HG02623 (cell line): ENCODE measurements around the gene MORN1.

Experiments
- ATAC-seq: cut with Tn5 transposase; IDR thresholded peaks from one replicate; pipeline ENCODE4 v1.9.1; 2021; ENCODE audit warnings: moderate library complexity; ENCODE audit not compliant: unreplicated experiment

MORN1 gene

DNA sequence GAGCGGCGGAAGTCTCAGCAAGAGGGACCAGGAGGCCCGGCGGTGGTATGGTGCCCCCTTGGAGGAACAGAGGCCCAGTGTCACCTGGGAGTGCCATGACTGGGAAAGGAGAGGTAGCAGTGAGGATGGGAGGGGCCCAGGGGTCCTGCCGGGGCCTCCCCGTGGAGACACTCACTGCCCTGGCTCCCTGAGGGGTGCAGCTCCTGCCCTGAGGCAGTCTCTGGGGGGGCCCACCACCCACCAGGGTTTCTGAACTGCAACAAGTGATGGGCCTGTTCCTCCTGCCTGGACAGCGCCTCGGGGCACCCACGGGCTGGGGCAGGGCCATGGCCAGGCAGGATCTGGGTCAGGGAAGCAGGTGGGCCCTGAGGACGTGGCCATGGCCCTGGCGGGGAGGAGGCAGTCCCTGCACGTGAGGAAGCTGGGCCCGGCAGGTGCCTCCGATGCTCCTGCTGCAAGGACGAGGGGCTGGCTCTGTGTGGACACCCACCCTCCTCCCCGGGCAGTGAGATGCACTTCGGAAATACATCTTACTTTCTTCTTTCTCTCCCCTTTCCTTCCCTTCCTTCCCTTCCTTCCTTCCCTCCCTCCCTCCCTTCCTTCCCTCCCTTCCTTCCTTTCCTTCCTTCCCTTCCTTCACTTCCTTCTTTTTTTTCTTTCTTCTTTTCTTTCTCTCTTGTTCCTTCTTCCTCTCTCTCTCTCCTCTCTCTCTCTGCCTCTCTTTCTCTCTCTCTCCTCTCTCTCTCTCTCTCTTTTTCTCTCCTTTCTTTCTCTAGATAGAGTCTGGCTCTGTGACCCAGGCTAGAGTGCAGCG, 66.6 kb downstream of the MORN1 start:
- ATAC-seq, result no peak

DNA sequence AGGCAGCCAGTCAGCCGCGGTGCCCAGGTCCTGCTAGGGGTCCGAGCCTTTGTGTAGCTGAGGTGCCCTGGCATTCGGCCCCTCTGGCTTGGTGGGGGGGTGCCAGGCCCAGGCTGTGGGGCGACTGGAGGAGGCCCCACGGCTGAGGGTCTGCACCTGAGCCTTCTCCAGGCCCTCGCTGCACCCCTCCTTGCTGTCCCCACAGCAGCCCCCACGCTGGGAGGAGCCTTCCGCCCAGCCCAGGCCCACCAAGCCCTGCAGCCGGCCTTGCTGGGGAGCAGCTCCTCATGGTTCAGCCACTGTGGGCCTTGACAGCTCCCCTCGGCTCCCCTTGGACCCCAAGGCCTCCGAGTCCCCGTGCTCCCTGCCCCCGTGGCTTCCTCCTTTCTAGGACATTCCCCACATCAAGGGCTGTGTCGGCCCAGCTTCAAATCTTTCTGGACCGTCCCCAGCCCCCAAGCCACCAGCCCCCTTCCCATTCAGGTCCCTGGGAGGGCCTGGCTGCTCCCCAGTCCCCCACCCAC, 67.8 kb downstream of the MORN1 start:
- no peak for ATAC-seq

GRCh38 chr1:2322581-2323211, 68.7 kb downstream of the MORN1 start:
- no peak for ATAC-seq

DNA sequence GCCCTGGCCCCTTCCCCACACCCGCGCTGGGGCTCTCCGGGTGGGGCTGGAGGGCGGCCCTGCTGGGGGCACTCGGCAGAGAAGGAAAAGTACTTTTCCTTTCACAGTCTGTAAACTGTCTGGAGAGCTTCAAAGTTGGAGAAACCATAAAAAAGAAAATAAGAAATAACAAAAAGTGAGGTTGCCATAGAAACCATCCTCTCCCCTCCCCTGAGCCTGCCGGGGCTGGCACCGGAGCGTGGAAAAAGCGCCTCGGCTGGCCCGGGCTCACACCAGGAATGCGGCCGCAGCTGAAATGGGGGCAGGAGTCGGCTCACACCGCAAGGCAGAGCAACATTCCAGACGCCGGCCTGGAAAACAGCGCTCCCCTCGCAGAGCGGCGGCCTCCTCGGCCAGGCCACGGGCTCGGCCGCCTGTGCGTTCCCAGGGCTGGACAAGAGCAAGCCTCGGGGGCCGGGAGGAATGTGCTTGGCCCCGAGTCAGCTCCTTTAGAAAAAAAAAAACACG, 69.2 kb downstream of the MORN1 start:
- no peak for ATAC-seq

- ATAC-seq, result no peak
These were observed 70.3 kb downstream of the MORN1 start for GRCh38 chr1:2320760-2321667.

- no peak for ATAC-seq
These were observed 71.3 kb downstream of the MORN1 start for GRCh38 chr1:2320006-2320405.

GRCh38 chr1:2319291-2319690, 72.1 kb downstream of the MORN1 start:
- no peak for ATAC-seq

GRCh38 chr1:2318314-2319278, 72.8 kb downstream of the MORN1 start:
- ATAC-seq, result no peak

DNA sequence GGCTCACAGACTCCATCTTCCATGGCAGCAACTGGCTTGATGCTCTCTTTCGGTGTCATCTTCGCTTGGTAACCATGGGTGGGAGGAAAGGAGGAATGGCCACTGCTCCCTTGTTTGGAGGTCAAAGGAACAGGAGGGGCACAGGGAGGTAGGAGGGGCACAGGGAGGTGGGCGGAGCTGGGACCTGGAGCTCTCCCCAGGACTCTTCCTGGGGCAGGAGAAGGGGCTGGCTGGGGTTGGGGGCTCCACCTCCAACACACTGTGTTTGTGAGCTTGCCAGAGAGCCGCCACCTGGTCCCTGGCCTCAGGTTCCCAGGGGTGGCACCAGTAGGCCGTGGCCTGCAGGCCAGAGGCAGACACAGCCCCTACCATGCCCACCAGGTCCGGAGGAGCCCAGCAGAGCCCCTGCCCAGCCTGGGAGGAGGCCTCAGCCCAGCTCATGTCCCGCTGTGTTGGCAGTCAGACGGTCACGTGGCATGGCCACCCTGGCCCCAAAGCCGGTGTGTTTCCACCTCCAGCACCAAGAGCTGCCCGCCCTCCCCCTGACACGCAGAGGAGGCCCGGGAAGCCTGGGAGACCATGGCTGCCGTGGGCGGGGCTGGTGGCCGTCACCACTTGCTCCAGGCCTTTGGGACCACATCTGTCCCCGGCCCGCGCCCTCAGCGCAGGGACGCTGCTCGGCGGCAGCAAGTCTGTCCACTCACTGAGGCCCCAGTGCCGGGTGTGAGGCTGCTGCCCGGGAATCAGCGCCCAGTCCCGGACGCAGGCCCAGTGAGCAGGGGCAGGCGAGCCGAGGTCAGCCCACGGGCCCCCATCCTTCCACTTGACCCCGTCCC, 73.9 kb downstream of the MORN1 start:
- ATAC-seq, result no peak

- no peak for ATAC-seq
These were observed 74.8 kb downstream of the MORN1 start for GRCh38 chr1:2316451-2316961.

- no peak for ATAC-seq
These were observed 75.5 kb downstream of the MORN1 start for GRCh38 chr1:2315674-2316450.

DNA sequence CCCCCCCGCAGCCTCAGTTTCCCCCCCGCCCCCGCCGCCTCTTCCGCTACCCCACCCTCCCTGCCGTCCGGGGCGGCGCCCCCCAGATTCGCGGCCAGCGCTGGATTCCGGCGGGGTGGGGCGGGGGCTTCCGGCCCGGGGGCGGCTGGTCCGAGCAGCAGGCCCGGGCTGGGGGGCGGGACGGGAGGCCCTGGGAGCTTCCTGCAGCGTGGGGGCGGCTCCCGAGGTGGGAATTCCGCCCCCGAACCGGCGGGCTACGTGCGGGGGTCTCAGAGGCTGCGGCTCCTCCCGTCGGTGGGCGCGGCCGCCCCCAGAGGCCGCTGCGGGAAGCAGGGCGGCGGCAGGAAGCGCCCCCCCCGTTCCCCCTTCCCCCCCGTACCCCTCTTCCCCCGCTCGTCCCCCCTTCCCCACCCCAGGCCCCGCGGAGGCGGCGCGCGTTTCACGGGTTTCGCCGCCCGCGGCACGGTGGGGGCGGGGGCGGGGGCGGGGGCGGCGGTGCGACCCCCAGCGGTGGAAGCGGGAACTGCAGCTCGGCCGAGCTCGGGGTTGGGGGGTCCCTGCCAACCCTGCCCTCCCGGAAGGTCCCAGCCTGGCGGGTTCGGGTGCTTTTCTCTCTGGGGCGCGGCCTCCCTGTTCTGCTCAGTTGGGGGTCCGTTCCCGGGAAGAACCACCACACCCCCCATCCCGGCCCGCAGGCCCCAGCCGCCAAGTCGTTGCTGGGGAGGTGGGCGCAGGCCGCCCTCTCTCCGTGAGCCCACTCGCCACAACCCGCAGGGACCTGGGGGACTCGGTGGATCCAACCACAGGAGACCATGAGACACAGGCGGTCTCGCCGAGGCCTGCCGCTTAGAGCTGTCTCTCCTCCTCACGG, 76.3 kb downstream of the MORN1 start:
- ATAC-seq, result no peak

- no peak for ATAC-seq
These were observed 77.0 kb downstream of the MORN1 start for GRCh38 chr1:2314273-2314802.

DNA sequence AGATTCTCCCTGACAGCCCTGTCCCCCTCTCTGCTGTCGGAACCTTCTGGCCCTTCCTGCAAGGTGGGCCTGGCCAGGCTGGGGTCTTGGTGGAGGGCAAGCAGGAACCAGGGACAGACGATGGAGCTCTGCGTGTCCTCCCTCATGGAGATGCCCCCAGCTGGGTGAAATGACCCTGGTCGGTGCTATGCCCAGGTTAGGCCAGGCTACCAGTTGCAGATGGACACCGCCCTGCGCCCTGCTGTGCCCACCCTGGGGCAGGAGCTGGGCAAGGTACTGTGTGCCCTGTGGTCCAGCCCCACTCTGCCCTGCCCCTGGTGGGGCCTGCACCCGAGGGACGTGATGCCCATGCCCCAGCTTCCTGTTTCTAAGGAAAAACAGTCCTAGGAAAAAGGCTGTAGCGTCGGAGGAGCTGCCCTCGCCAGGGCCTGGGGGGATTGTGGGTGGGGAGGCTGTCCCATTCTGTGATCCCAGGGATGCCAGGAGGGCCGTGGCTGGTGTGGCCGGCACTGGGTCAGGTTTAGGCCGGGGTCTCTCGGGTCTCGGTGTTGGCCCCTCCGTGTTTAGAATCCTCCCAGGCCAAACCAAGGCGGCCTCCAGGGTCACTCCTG, 77.6 kb downstream of the MORN1 start:
- no peak for ATAC-seq

DNA sequence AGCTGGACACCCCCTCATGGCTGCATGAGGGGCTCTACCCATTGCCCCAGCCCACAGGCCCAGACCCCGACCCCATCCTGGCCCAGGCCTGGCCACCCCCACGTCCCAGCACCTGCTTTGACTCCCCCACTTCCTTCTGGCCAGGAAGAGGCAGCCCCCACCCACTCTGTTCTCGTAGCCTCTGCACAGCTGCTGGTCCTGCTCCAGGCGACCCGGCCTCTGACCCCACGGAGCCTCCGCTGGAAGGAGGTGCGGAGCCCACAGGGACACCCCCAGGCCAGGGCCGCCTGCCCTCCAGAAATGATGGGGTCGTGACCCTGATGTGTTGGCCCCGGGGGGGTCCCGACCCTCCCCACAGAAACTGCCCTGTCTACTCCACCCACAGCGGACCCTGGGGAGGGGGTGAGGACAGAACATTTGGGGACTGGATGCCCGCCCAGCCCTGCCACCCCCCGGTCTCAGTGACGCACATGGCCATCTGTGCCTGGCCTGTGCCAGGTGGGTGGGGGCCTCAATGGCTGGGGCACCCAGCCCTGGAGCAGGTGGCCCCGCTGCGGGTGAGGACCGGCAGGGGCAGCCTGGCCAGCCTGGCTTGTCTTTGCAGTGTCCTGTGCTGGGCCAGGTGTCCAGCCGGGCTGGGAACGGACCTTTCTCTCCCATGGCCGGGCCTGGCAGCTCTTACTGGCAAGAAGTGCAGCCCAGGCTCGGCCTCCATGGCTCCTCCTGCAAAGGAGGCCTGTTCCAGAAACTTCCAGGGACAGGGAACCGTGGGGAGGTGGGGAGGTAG, 78.6 kb downstream of the MORN1 start:
- no peak for ATAC-seq

- no peak for ATAC-seq
These were observed 79.2 kb downstream of the MORN1 start for GRCh38 chr1:2312160-2312514.
